Coronary artery (tissue), 2 donors: Measurements from ENCODE around the gene FGF19.

ENCODE experiments used
- DNase-seq: peaks from one replicate; pipeline ENCODE4 v3.0.0-alpha.2; 2017; ENCODE audit warnings: low spot score
- H3K27ac ChIP-seq, 2 donors: fragments of 200-600 bp; sonication (generic); one replicate each; pipeline ENCODE4 v1.5.1; 2016 to 2019
- H3K4me3 ChIP-seq: fragments of 200-600 bp; sonication (generic); 2 replicates; pipeline ENCODE4 v1.5.1; 2016; ENCODE audit warnings: mild to moderate bottlenecking, moderate library complexity
- CTCF ChIP-seq: fragments of 200-600 bp; sonication (generic); IDR thresholded peaks from one replicate; pipeline ENCODE4 v1.5.1; 2019; ENCODE audit warnings: antibody characterized with exemption

FGF19 gene

GRCh38 chr11:69730500-69730899 is 26.7 kb upstream of the FGF19 start:
- Histone ChIP-seq H3K4me3 (no peak overlapping the region), H3K27ac (no peak overlapping the region)
- no peak for DNase-seq
- TF ChIP-seq CTCF = no peak

GRCh38 chr11:69729252-69729651 is 25.4 kb upstream of the FGF19 start:
- Histone ChIP-seq H3K27ac (no peak overlapping the region), H3K4me3 (no peak overlapping the region)
- TF ChIP-seq CTCF = no peak
- DNase-seq = no peak

- Histone ChIP-seq H3K4me3 (no peak overlapping the region), H3K27ac (no peak overlapping the region)
- TF ChIP-seq CTCF = no peak
- no peak for DNase-seq
These were observed 23.4 kb upstream of the FGF19 start for GRCh38 chr11:69727266-69727665.

- no peak for TF ChIP-seq CTCF
- no peak for DNase-seq
- Histone ChIP-seq H3K4me3 (no peak overlapping the region), H3K27ac (no peak overlapping the region)
These were observed 22.7 kb upstream of the FGF19 start for GRCh38 chr11:69726481-69726880.

- no peak for TF ChIP-seq CTCF
- no peak overlapping the region for H3K4me3 ChIP-seq
- no peak overlapping the region for H3K27ac ChIP-seq
- no peak for DNase-seq
These were observed 22.2 kb upstream of the FGF19 start for GRCh38 chr11:69726019-69726418.

GRCh38 chr11:69721745-69722144 is 17.9 kb upstream of the FGF19 start:
- no peak for TF ChIP-seq CTCF
- Histone ChIP-seq H3K4me3 (no peak overlapping the region), H3K27ac (no peak overlapping the region)
- DNase-seq = no peak

- Histone ChIP-seq H3K27ac (no peak overlapping the region), H3K4me3 (no peak overlapping the region)
- no peak for DNase-seq
- TF ChIP-seq CTCF = no peak
These were observed 17.3 kb upstream of the FGF19 start for GRCh38 chr11:69721106-69721505.
